ENCODE results near the gene ASIC4. TPM values are rescaled to one million over a fixed set of nuclear protein-coding genes. Genes with fewer than 3 reads are reported as not detected.

ASIC4 gene
- total and polyA plus RNA-seq, 2 of the 13 experiments (the other 11 are each of a cell fraction or from before 2014, with no cell fraction given) = 0.03 TPM; not detected in 1

- TF ChIP-seq ZBTB3 (CRISPR knock-in tag; IDR thresholded peaks at IDR 0.05; ENCODE audit: borderline replicate concordance, low read depth) = no peak
- no peak; the same call in 1 of the 2 replicates for TF ChIP-seq ATRX (CRISPR knock-in tag; IDR thresholded peaks at IDR 0.05; ENCODE audit: borderline replicate concordance)
- no peak for TF ChIP-seq TBL1XR1 (IDR thresholded peaks at IDR 0.05; ENCODE audit: borderline replicate concordance, low read length, partially characterized antibody)
- TF ChIP-seq ZNF570 (CRISPR knock-in tag; IDR thresholded peaks at IDR 0.05; ENCODE audit: borderline replicate concordance) = no peak
- TF ChIP-seq, protein P1, sequence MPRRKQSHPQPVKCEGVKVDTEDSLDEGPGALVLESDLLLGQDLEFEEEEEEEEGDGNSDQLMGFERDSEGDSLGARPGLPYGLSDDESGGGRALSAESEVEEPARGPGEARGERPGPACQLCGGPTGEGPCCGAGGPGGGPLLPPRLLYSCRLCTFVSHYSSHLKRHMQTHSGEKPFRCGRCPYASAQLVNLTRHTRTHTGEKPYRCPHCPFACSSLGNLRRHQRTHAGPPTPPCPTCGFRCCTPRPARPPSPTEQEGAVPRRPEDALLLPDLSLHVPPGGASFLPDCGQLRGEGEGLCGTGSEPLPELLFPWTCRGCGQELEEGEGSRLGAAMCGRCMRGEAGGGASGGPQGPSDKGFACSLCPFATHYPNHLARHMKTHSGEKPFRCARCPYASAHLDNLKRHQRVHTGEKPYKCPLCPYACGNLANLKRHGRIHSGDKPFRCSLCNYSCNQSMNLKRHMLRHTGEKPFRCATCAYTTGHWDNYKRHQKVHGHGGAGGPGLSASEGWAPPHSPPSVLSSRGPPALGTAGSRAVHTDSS (CRISPR knock-in tag; conservative IDR thresholded peaks at IDR 0.05) = no peak
- TF ChIP-seq GPN1 (CRISPR knock-in tag; IDR thresholded peaks at IDR 0.05; ENCODE audit: borderline replicate concordance) = no peak
- 0 out of 2 replicates have a peak, but pooled peaks have one; percentile 16 for TF ChIP-seq HINFP (CRISPR knock-in tag; IDR thresholded peaks at IDR 0.05; ENCODE audit: low read depth)
- peak; percentile 67 for TF ChIP-seq DRAP1 (CRISPR knock-in tag; IDR thresholded peaks at IDR 0.05)
- peak; percentile 80; the same call in 1 of the 2 replicates for TF ChIP-seq ARHGAP35 (CRISPR knock-in tag; IDR thresholded peaks at IDR 0.05; ENCODE audit: borderline replicate concordance)
- 0 out of 2 replicates have a peak, but pooled peaks have one; percentile 84 for TF ChIP-seq ZSCAN31 (CRISPR knock-in tag; IDR thresholded peaks at IDR 0.05; ENCODE audit: low read depth)
- no peak for TF ChIP-seq KAT2B (IDR thresholded peaks at IDR 0.05; ENCODE audit: borderline replicate concordance, low read depth, low read length)
- no peak for TF ChIP-seq XRCC5 (optimal IDR thresholded peaks at IDR 0.05; ENCODE audit: low read length)
- 0 out of 2 replicates have a peak, but pooled peaks have one; percentile 29 for TF ChIP-seq GMEB2 (CRISPR knock-in tag; IDR thresholded peaks at IDR 0.05; ENCODE audit: low read depth)
- TF ChIP-seq, protein P2, sequence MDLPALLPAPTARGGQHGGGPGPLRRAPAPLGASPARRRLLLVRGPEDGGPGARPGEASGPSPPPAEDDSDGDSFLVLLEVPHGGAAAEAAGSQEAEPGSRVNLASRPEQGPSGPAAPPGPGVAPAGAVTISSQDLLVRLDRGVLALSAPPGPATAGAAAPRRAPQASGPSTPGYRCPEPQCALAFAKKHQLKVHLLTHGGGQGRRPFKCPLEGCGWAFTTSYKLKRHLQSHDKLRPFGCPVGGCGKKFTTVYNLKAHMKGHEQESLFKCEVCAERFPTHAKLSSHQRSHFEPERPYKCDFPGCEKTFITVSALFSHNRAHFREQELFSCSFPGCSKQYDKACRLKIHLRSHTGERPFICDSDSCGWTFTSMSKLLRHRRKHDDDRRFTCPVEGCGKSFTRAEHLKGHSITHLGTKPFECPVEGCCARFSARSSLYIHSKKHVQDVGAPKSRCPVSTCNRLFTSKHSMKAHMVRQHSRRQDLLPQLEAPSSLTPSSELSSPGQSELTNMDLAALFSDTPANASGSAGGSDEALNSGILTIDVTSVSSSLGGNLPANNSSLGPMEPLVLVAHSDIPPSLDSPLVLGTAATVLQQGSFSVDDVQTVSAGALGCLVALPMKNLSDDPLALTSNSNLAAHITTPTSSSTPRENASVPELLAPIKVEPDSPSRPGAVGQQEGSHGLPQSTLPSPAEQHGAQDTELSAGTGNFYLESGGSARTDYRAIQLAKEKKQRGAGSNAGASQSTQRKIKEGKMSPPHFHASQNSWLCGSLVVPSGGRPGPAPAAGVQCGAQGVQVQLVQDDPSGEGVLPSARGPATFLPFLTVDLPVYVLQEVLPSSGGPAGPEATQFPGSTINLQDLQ (CRISPR knock-in tag; IDR thresholded peaks at IDR 0.05) = 0 out of 2 replicates have a peak, but pooled peaks have one; percentile 28
- TF ChIP-seq ZFAT (CRISPR knock-in tag; conservative IDR thresholded peaks at IDR 0.05) = no peak
- no peak; the same call in 1 of the 2 replicates for TF ChIP-seq ARNTL (CRISPR knock-in tag; IDR thresholded peaks at IDR 0.05)
- TF ChIP-seq, protein P3, sequence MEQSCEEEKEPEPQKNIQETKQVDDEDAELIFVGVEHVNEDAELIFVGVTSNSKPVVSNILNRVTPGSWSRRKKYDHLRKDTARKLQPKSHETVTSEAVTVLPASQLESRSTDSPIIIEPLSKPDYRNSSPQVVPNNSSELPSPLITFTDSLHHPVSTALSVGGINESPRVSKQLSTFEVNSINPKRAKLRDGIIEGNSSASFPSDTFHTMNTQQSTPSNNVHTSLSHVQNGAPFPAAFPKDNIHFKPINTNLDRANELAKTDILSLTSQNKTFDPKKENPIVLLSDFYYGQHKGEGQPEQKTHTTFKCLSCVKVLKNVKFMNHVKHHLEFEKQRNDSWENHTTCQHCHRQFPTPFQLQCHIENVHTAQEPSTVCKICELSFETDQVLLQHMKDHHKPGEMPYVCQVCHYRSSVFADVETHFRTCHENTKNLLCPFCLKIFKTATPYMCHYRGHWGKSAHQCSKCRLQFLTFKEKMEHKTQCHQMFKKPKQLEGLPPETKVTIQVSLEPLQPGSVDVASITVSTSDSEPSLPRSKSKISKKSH (CRISPR knock-in tag; IDR thresholded peaks at IDR 0.05; ENCODE audit: borderline replicate concordance) = peak; percentile 19
- no peak for TF ChIP-seq KLF12 (CRISPR knock-in tag; IDR thresholded peaks at IDR 0.05; ENCODE audit: borderline replicate concordance)
These were observed 16.6 kb upstream of the ASIC4 start (continued) for GRCh38 chr2:219497495-219498279.

All from HepG2 (cell line).